NCI-H128 (cell line): ENCODE data around the gene LMOD1.
A peak's percentile ranks its signal among the peaks of the same experiment; 100 is the strongest.
"Not testable (repeated sequence)": the region's sequence is repeated elsewhere in the genome, so short reads cannot be mapped to it uniquely, and the experiment has no call there.

Source experiments
- DNase-seq: peaks from one replicate; lab custom pipeline; 2025; ENCODE audit not compliant: unreplicated experiment; lab: John Stamatoyannopoulos, UW

The LMOD1 gene

DNA sequence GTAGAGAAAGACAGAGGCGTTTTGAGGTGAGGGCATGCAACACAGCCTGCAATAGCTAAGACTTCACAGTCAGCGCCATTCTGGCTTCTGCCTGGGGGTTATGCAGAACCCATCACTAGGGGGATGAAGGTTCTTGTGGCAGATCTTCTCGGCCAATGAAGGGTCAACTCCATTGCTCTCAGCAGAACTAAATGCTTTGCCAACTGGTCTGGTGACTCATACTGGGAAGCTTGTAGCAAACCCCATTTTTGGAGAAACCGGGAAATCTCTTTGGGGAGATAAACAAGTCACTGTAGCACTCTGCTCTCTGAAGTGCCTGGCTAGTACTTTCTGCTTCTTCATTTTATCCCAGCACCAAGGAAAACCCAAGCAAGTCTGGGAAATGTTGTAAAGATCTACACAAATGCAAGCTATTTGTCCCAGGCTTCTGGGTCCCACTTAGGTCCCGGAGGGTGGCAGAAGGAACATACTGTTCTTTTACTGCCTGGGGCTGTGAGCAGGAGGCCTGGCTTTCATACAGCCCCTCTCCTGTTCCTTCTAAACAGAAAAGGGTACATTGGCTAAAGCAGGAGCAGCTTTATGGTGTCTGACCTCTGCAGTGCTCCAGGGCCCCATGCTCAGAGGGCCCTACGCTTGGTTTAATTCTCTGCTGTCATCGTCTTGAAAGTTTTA is 28.9 kb downstream of the LMOD1 start:
- DNase-seq: no peak

DNA sequence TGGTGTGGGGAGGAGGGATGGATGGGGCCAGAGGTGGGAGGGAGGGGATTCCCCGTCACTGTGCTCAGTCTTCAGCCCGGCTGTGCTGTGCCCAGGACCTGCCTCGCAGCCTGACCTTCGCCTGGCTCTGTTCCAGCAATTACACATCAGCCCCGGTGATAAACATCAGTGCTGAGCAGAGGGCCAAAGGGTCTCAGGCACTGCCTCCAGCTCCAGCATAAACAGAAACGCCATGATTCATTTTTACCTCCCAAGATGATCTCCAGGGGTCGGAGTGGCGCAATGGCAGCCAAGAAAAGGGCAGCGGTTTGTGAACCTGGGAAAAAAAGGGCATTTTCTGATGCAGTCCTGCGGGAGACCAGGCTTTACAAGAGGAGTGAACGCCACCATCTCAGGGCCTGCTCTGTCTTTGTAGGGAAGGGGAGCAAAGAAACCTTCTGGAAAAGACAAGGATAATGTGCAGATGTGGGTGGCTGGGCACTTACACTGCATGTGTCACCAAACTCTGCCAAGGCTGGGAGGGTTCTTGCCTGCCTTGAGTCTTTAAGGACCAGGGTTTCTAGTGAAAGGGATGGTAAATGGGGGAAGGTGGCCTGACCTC is 29.6 kb downstream of the LMOD1 start:
- DNase-seq: no peak

GRCh38 chr1:201914456-201915235 is 31.7 kb downstream of the LMOD1 start:
- DNase-seq: no peak

DNA sequence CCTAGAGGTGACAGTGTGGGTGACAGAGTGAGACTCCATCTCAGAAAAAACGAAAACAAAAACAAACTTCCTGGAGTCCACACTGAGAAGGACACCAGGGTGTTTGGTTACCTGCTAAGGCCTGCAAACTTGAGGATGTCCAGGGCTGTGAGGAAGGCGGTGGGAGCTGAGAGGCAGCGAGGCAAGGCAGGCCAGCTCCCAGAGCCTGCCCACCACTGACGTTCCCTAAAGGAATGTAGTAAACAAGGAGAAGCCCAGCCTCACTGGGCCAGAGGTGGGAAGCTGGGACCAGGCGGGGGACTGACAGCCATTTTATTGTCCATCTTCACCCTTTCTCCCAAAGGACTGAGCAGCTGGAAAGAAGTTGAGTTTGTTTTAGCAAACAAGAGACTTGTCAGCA is 33.5 kb downstream of the LMOD1 start:
- no peak for DNase-seq

GRCh38 chr1:201911826-201912571 is 34.3 kb downstream of the LMOD1 start:
- DNase-seq: no peak

GRCh38 chr1:201907621-201908020 is 38.7 kb downstream of the LMOD1 start:
- no peak for DNase-seq

GRCh38 chr1:201906336-201906735 is 40.0 kb downstream of the LMOD1 start:
- DNase-seq: no peak

GRCh38 chr1:201905234-201905890 is 41.0 kb downstream of the LMOD1 start:
- no peak for DNase-seq

DNA sequence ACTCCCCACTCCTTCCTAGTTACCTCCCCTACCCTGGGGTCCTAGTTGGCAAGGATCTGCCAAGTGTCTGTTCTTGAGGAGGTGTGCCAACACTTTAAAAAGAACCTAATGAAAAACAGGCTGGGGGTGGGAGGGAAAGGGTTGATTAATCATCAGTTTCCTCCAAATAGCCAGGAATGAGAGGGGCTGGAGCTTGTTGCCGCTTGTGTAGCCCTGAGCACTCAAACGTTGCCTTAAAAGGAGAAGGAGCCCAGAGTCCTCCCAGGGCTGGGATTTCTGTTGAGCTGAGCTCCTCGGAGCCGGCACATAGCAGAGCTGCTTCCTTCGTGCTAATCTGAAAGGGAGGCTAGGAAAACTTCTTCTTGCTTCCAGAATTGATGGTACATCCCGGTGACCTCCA is 41.8 kb downstream of the LMOD1 start:
- DNase-seq: no peak

GRCh38 chr1:201903135-201903534 is 43.2 kb downstream of the LMOD1 start:
- no peak for DNase-seq

DNA sequence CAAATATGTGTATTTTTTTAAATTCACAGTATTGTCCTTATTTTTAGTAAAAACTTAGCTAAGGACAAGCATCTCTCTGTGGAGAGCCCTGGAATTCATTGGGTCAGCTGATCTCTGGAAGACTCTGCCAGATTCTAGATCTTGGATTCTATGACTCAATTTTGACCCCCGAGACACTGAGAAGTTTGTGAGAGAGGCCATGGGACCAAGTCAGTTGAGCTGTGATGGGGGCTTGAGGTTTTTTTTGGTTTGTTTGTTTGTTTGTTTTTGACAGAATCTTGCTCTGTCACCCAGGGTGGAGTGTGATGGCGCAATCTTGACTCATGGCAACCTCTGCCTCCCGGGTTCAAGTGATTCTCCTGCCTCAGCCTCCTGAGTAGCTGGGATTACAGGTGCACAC is 44.1 kb downstream of the LMOD1 start:
- no peak for DNase-seq

GRCh38 chr1:201901036-201901435 is 45.3 kb downstream of the LMOD1 start:
- not testable (repeated sequence) for DNase-seq

GRCh38 chr1:201900476-201900875 is 45.9 kb downstream of the LMOD1 start:
- no peak for DNase-seq

DNA sequence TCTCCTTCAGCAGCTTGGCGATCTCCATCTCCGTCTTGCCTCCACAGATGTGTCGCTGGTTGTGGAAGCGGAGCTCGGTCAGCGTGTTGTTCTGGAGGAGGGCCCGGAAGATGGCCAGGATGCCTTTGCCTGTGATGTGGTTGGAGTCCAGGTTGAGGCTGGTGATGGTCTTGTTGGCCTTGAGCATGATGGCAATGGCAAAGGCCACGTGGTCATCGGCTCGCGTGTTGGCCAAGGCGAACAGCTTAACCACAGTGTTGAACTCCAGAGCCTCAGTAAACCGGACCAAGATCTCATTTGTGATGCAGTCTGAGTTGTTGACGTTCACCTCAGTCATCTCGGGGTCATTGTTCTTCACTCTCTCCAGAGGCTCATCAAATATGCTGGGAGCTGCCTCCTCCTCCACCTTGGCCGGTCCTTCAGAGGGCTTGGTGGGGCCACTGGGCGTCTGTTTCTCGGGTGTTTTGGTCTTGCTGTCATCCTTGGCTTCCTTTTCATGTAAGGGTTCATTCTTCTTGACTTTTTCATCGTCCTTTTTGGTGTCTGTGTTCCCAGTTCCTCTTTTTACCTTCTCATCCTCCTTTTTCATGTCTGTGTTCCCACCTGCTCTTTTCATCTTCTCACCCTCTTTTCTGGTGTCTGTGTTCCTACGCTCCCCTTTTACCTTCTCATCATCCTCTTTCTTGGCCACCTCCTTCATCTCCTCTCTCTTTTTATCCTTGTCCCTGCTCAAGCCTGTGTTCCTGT is 46.5 kb downstream of the LMOD1 start:
- no peak for DNase-seq

- DNase-seq: no peak
These were observed 47.4 kb downstream of the LMOD1 start for GRCh38 chr1:201898992-201899391.

- DNase-seq: no peak
These were observed 48.0 kb downstream of the LMOD1 start for GRCh38 chr1:201898240-201898894.

DNA sequence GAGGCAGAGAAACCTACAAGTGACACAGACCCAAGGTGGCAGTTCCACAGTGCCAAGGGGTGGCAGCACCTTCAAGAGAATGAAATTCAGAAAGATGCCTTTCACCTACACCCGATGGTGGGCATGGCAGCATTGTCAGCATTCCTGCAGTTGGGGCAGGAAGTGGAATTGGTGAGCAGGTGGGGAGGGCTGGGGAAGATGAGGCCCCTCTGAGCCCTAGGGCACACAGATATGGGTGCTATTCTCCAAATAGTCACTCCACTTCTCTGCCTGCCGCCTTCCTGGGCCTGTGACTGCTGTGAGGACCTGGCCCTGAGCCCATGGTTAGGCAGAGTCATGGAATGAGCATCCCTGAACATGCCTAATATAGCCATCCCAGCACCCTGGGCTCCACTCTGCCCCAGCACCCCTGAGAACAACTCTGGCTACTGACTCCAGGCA is 49.4 kb downstream of the LMOD1 start:
- no peak for DNase-seq

- DNase-seq: peak; percentile 80
These were observed 50.2 kb downstream of the LMOD1 start for GRCh38 chr1:201895913-201896807.
